Keratinocyte (primary cell): Measurements from ENCODE around the gene LDB1. TPM values are rescaled to one million over a fixed set of nuclear protein-coding genes. Genes with fewer than 3 reads are reported as not detected.

Source experiments
- DNase-seq: peaks from one replicate; pipeline ENCODE4 v3.0.0-alpha.2; 2011; ENCODE audit warnings: low read depth, missing footprints, low spot score
- FAIRE-seq: peaks from 2 replicates; lab custom pipeline; 2011; peaks lifted over from hg19 to GRCh38; lab: Jason Lieb, UNC
- H2AFZ ChIP-seq: 2 replicates; pipeline ENCODE4 v1.6.0; 2012; ENCODE audit warnings: low read length, control low read depth, inconsistent platforms; ENCODE audit not compliant: control insufficient read depth
- H3K27ac ChIP-seq: 2 replicates; pipeline ENCODE4 v1.5.1; 2011; ENCODE audit warnings: low read length; ENCODE audit not compliant: control insufficient read depth, insufficient read depth
- H3K27me3 ChIP-seq: 3 replicates; pipeline ENCODE4 v1.6.0; 2011; ENCODE audit warnings: low read length; ENCODE audit not compliant: control insufficient read depth, insufficient read depth; ENCODE audit errors: extremely low read depth
- H3K36me3 ChIP-seq, 2 experiments: 2 replicates in 1 of 2; 3 replicates in 1 of 2; pipeline ENCODE4 v1.5.1; 2011; ENCODE audit warnings: low read length in 2 of 2, mild to moderate bottlenecking in 1 of 2; ENCODE audit not compliant: control insufficient read depth in 2 of 2, insufficient read depth in 2 of 2; ENCODE audit errors: extremely low read depth in 1 of 2
- H3K4me1 ChIP-seq: 3 replicates; pipeline ENCODE4 v1.5.1; 2011; ENCODE audit warnings: low read length; ENCODE audit not compliant: control insufficient read depth, insufficient read depth; ENCODE audit errors: extremely low read depth
- H3K4me2 ChIP-seq: 3 replicates; pipeline ENCODE4 v1.6.0; 2011; ENCODE audit warnings: low read depth, low read length; ENCODE audit not compliant: control insufficient read depth, insufficient read depth; ENCODE audit errors: extremely low read depth
- H3K4me3 ChIP-seq, 3 experiments: fragments of 200-600 bp in 1 of 3; sonication (generic) in 1 of 3; 2 replicates in 2 of 3; 3 replicates in 1 of 3; pipeline ENCODE4 v1.5.1; 2011 to 2016; ENCODE audit warnings: low read length in 3 of 3, mild to moderate bottlenecking in 3 of 3, control low read depth in 2 of 3, inconsistent platforms in 1 of 3, low read depth in 1 of 3, mixed read lengths in 1 of 3, mixed run types in 1 of 3, moderate library complexity in 1 of 3; ENCODE audit not compliant: control insufficient read depth in 2 of 3, insufficient read depth in 2 of 3; ENCODE audit errors: extremely low read depth in 1 of 3
- H3K79me2 ChIP-seq: 2 replicates; pipeline ENCODE4 v1.6.0; 2012; ENCODE audit warnings: low read length; ENCODE audit not compliant: control insufficient read depth, insufficient read depth
- H3K9ac ChIP-seq: 3 replicates; pipeline ENCODE4 v1.6.0; 2011; ENCODE audit warnings: low read length; ENCODE audit not compliant: control insufficient read depth, insufficient read depth; ENCODE audit errors: extremely low read depth
- H3K9me1 ChIP-seq: 3 replicates; pipeline ENCODE4 v1.6.0; 2011; ENCODE audit warnings: low read length; ENCODE audit not compliant: control insufficient read depth, insufficient read depth; ENCODE audit errors: extremely low read depth
- H3K9me3 ChIP-seq: 2 replicates; pipeline ENCODE4 v1.5.1; 2012; ENCODE audit warnings: low read depth, low read length; ENCODE audit not compliant: control insufficient read depth
- H4K20me1 ChIP-seq: 3 replicates; pipeline ENCODE4 v1.6.0; 2011; ENCODE audit warnings: low read length; ENCODE audit not compliant: control insufficient read depth, insufficient read depth; ENCODE audit errors: extremely low read depth
- EZH2 ChIP-seq: IDR thresholded peaks from one replicate; pipeline ENCODE4 v1.6.1; 2012; ENCODE audit warnings: inconsistent platforms, mild to moderate bottlenecking, low read length, moderate library complexity
- dilution Hi-C: fragments of 300-500 bp; cut with MboI; formaldehyde crosslinking; loops from one replicate; pipeline ENCODE4 v1.7.0; 2020; ENCODE audit warnings: low sequenced_read_pairs; ENCODE audit not compliant: extremely low pct_ligation_motif_present
- polyA plus RNA-seq, 5 experiments: library from polyadenylated mRNA; depleted of rRNA in 3 of 5; stranded (reverse) in 3 of 5; stranded (forward) in 1 of 5; unstranded in 1 of 5; fragments of >200 nt; gene quantifications; 1 replicate in 1 of 5; 2 replicates in 3 of 5; 3 replicates in 1 of 5; pipeline versions ENCODE4 v1.2.1 to v1.2.3, GENCODE V29; 2011 to 2012; ENCODE audit warnings: missing spikeins in 2 of 5, low read depth in 1 of 5, low replicate concordance in 1 of 5
- TF ChIP-seq, protein P1 (sequence below), 3 experiments: IDR thresholded peaks in 1 of 3; conservative IDR thresholded peaks in 1 of 3; optimal IDR thresholded peaks in 1 of 3; 2 replicates in 2 of 3; 3 replicates in 1 of 3; pipeline versions ENCODE3 to v1.5.1; 2011; ENCODE audit warnings: low read length in 3 of 3, mild to moderate bottlenecking in 3 of 3, moderate library complexity in 2 of 3, control low read depth in 1 of 3, inconsistent platforms in 1 of 3; ENCODE audit not compliant: insufficient read depth in 2 of 3; ENCODE audit errors: extremely low read depth in 1 of 3

LDB1 gene
- polyA plus RNA-seq, 1 donor (not counting 4 experiments of a cell fraction or from before 2014, with no cell fraction given): 97.3 TPM

DNA sequence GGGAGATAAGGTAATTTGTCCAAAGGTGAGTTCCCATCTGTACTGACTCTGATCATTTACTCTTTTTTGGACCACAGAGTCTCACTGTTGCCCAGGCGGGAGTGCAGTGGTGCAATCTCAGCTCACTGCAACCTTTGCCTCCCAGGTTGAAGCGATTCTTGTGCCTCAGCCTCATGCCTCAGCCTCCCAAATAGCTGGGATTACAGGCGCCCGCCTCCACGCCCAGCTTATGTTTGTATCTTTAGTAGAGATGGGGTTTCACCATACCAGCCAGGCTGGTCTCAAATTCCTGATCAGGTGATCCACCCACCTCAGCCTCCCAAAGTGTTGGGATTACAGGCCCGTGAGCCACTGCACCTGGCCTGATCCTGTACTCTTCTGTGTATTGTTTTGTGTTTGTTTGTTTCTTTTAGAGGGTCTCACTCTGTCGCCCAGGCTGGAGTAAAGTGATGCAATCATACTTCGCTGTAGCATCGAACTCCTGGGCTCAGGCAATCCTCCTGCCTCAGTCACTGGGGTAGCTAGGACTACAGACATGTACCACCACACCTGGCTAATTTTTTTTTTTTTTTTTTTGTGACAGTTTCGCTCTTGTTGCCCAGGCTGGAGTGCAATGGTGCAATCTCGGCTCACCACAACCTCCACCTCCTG, 34.4 kb upstream of the LDB1 start:
- no peak for DNase-seq
- no peaks in the 10 kb centered on the region for H3K9me3 ChIP-seq
- H3K9me1 ChIP-seq: no peaks in the 10 kb centered on the region
- FAIRE-seq: no peak
- H2AFZ ChIP-seq: no peak overlapping the region
- no peak for TF ChIP-seq EZH2
- TF ChIP-seq, protein P1, sequence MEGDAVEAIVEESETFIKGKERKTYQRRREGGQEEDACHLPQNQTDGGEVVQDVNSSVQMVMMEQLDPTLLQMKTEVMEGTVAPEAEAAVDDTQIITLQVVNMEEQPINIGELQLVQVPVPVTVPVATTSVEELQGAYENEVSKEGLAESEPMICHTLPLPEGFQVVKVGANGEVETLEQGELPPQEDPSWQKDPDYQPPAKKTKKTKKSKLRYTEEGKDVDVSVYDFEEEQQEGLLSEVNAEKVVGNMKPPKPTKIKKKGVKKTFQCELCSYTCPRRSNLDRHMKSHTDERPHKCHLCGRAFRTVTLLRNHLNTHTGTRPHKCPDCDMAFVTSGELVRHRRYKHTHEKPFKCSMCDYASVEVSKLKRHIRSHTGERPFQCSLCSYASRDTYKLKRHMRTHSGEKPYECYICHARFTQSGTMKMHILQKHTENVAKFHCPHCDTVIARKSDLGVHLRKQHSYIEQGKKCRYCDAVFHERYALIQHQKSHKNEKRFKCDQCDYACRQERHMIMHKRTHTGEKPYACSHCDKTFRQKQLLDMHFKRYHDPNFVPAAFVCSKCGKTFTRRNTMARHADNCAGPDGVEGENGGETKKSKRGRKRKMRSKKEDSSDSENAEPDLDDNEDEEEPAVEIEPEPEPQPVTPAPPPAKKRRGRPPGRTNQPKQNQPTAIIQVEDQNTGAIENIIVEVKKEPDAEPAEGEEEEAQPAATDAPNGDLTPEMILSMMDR (optimal IDR thresholded peaks at IDR 0.05 in 1 of 3, IDR thresholded peaks at IDR 0.05 in 1 of 3, conservative IDR thresholded peaks at IDR 0.05 in 1 of 3; ENCODE audit: extremely low read depth in 1 of 3, insufficient read depth in 2 of 3, low read length in 3 of 3): no peak
- no peak overlapping the region for H3K27ac ChIP-seq
- H4K20me1 ChIP-seq: peaks cover 19% of the 10 kb centered on the region
- H3K4me3 ChIP-seq: no peak overlapping the region
- peaks cover 19 to 38% of the 10 kb centered on the region in 2 experiments for H3K36me3 ChIP-seq
- no peak overlapping the region for H3K9ac ChIP-seq
- no peaks in the 10 kb centered on the region for H3K27me3 ChIP-seq
- peaks cover 55% of the 10 kb centered on the region for H3K79me2 ChIP-seq
- H3K4me1 ChIP-seq: peaks cover 26% of the 10 kb centered on the region
- dilution Hi-C loops: no loop called here
- no peak overlapping the region for H3K4me2 ChIP-seq

DNA sequence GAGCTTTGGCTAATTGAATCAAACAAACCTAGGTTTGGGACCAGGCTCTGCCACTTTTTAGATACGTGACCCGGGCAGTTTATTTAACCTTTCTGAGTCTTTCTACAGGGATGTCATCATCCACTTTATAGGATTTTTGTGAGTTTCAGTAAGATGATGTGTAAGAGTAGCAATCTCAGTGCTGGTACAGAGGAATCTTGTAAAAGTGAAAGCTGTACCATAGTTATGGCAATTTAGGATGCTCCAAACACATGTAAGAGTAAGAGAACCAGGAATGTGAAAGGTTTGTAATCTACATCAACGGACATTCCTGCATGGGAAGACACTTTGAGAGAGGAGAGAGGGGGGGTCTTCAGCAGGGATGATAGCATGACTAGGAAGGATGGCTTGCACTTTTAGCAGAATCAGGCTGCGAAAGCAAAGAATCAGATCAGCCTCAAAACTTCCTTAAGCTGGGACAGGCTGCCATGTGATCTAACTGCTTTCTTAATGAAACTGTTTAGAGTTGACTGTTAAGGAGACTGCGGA, 33.0 kb upstream of the LDB1 start:
- Histone ChIP-seq H3K79me2 (peaks cover 63% of the 10 kb centered on the region), H3K9me3 (no peaks in the 10 kb centered on the region), H4K20me1 (peaks cover 19% of the 10 kb centered on the region), H3K27ac (peak overlapping the region; percentile 99), H3K36me3 (peaks cover 21 to 43% of the 10 kb centered on the region in 2 experiments), H3K9ac (peak overlapping the region; percentile 99), H3K4me2 (peak overlapping the region; percentile 95), H3K4me3 (peak overlapping the region; percentile 72 to 98 (median 93)), H3K27me3 (no peaks in the 10 kb centered on the region), H3K9me1 (no peaks in the 10 kb centered on the region), H2AFZ (no peak overlapping the region), H3K4me1 (peaks cover 26% of the 10 kb centered on the region)
- TF ChIP-seq, protein P1 (optimal IDR thresholded peaks at IDR 0.05 in 1 of 3, IDR thresholded peaks at IDR 0.05 in 1 of 3, conservative IDR thresholded peaks at IDR 0.05 in 1 of 3; ENCODE audit: extremely low read depth in 1 of 3, insufficient read depth in 2 of 3, low read length in 3 of 3): no peak
- no peak for TF ChIP-seq EZH2
- DNase-seq (no peak), FAIRE-seq (no peak)
- dilution Hi-C loops: no loop called here
